ENCODE data around the gene RARS2. TPM values are rescaled to one million over a fixed set of nuclear protein-coding genes. Genes with fewer than 3 reads are reported as not detected.
A peak's percentile ranks its signal among the peaks of the same experiment; 100 is the strongest.

RARS2 gene
- total RNA-seq, 4 donors from 2014 or later: 25.1 to 28.3 (median 26.9) TPM

DNA sequence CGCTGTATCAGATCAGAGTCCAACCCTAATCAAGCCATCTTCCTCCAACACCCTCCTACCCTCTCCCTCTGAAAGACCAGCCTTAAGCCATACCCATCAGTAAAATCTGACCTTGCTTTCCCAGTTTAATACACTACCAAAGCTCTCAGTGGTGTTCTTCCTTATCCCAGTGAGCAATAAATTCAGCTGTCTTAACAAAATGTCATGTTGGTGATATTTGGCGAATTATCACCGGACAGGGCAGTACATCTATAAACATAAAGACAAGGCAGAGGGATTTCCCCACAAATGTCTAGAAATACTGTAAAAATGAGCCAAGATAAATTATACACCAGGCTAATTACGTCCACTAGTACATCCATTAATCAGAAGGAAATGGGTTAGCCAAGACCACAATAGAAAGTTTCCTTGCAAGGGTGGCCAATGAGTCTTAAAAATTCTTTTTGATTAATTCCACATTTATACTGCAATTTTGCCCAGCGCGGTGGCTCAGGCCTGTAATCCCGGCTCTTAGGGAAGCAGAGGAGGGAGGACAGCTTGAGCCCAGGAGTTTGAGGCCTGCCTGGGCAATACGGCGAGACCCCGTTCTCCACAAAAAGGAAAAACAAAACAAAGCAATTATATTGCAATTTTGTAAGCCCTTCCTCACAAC lies 905 bp downstream of the RARS2 start:
- in situ Hi-C loops (cut with MboI; ENCODE audit: low pct_ligation_motif_present in 1 of 4, low pct_unique_long_range_greater_than_20kb in 1 of 4, low sequenced_read_pairs in 3 of 4) (no loop called here), intact Hi-C loops (cut with DNase I; ENCODE audit: low total_unique reads) (no loop called here)
- DNase-seq: no peak
- Histone ChIP-seq H3K9me3 (no peaks in the 10 kb centered on the region), H3K4me3 (peak overlapping the region; percentile 66 to 93 (median 80)), H3K27me3 (no peaks in the 10 kb centered on the region), H3K27ac (peak overlapping the region; percentile 84 to 93 (median 88)), H3K36me3 (no peaks in the 10 kb centered on the region), H3K4me1 (peaks cover 10 to 45% (median 26%) of the 10 kb centered on the region in 4 donors)
- TF ChIP-seq POLR2A (IDR thresholded peaks at IDR 0.05): no peak
- TF ChIP-seq EP300 (IDR thresholded peaks at IDR 0.05; ENCODE audit: low read depth): no peak
- no peak for TF ChIP-seq POLR2AphosphoS5 (IDR thresholded peaks at IDR 0.05)
- TF ChIP-seq, protein P1, sequence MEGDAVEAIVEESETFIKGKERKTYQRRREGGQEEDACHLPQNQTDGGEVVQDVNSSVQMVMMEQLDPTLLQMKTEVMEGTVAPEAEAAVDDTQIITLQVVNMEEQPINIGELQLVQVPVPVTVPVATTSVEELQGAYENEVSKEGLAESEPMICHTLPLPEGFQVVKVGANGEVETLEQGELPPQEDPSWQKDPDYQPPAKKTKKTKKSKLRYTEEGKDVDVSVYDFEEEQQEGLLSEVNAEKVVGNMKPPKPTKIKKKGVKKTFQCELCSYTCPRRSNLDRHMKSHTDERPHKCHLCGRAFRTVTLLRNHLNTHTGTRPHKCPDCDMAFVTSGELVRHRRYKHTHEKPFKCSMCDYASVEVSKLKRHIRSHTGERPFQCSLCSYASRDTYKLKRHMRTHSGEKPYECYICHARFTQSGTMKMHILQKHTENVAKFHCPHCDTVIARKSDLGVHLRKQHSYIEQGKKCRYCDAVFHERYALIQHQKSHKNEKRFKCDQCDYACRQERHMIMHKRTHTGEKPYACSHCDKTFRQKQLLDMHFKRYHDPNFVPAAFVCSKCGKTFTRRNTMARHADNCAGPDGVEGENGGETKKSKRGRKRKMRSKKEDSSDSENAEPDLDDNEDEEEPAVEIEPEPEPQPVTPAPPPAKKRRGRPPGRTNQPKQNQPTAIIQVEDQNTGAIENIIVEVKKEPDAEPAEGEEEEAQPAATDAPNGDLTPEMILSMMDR (IDR thresholded peaks at IDR 0.05): no peak
- WGBS, 2 donors (ENCODE audit: low coverage in 1 of 2): 15 to 27% methylated on average over 7 to 10 of the region's 10 CpGs

DNA sequence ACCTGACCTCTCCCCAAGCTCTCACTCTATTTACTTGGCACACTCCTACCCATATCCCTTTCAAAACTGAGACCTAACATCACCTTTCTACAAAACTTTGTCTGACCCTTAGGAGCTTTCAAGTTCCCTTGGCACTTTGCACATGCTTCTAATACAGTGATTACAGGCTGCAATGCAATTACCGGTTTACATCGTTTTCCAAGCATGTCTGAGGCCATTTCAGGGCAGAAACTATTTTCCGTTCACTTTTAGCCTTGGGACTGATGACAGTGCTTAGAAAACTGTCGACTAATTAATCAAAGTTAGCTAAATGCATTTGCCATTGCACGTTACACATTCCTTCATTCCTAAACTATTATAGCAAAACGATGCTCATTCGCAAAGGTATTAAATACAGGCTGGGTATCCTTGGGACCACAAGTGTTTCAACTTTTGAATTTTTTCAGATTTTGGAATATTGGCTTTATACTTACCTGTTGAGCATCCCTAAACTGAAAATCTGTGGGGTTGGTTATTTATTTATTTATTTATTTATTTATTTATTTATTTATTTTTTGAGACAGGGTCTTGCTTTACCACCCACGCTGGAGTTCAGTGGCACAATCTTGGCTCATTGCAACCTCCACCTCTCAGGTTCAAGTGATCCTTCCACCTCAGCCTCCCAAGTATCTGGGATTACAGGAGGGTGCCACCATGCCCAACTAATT lies 3.3 kb downstream of the RARS2 start:
- intact Hi-C loops (cut with DNase I; ENCODE audit: low total_unique reads): no loop called here
- H3K36me3 ChIP-seq: peaks cover 0 to 12% (median 0%) of the 10 kb centered on the region in 4 donors
- H3K27me3 ChIP-seq: no peaks in the 10 kb centered on the region
- TF ChIP-seq, protein P1 (IDR thresholded peaks at IDR 0.05): no peak
- TF ChIP-seq EP300 (IDR thresholded peaks at IDR 0.05; ENCODE audit: low read depth): no peak
- TF ChIP-seq POLR2AphosphoS5 (IDR thresholded peaks at IDR 0.05): no peak
- TF ChIP-seq POLR2A (IDR thresholded peaks at IDR 0.05): no peak
- H3K4me1 ChIP-seq: peaks cover 10 to 41% (median 26%) of the 10 kb centered on the region in 4 donors
- no peaks in the 10 kb centered on the region for H3K9me3 ChIP-seq
- no peak overlapping the region for H3K4me3 ChIP-seq
- no peak overlapping the region for H3K27ac ChIP-seq
- 95 to 99% methylated on average over 7 to 8 of the region's 8 CpGs for WGBS, 2 donors (ENCODE audit: low coverage in 1 of 2)
- no peak for DNase-seq
- in situ Hi-C loops (cut with MboI; ENCODE audit: low pct_ligation_motif_present in 1 of 4, low pct_unique_long_range_greater_than_20kb in 1 of 4, low sequenced_read_pairs in 3 of 4): no loop called here

DNA sequence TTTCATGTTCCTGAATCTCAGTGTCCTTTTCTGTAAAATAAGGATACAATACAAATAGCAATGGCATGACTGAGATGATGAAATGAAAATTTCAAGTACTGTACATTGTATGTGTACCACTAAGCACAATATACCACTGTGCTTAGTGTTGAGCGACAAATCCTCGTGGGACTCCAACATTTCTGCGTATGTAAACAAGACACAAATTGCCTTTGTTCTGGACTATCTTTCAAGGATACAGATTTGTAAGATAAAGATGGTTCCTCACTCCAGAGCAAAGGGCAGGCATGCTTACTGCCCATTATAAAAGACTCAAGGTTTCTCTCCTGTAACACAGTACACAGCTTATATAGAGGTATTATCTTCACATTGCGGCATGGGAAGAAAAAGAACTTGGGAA lies 6.0 kb downstream of the RARS2 start:
- Histone ChIP-seq H3K4me3 (no peak overlapping the region), H3K27ac (no peak overlapping the region), H3K4me1 (peaks cover 6 to 27% (median 15%) of the 10 kb centered on the region in 4 donors), H3K27me3 (no peaks in the 10 kb centered on the region), H3K36me3 (peaks cover 0 to 12% (median 0%) of the 10 kb centered on the region in 4 donors), H3K9me3 (no peaks in the 10 kb centered on the region)
- WGBS, 2 donors (ENCODE audit: low coverage in 1 of 2): 81 to 95% methylated on average over 2 to 4 of the region's 4 CpGs
- no peak for DNase-seq
- in situ Hi-C loops (cut with MboI; ENCODE audit: low pct_ligation_motif_present in 1 of 4, low pct_unique_long_range_greater_than_20kb in 1 of 4, low sequenced_read_pairs in 3 of 4): no loop called here
- intact Hi-C loops (cut with DNase I; ENCODE audit: low total_unique reads): no loop called here
- TF ChIP-seq, protein P1 (IDR thresholded peaks at IDR 0.05): no peak

DNA sequence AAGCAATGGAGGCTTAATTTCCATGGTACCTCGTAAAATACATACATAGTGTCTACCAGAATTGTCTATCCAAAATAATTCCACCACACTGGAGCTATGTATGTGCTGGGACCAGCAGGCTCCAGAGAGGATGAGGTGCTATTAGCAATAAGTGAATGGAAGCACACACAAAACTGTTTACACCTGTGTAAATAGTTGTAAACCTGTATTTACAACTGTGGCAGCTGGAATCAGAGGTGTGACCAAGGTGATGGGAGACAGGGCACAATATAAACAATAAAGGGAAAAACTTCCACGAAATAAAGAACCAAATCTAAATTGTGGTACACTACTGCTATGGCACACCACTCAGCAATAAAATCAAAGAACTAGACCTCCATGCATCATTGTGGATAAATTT lies 14.4 kb downstream of the RARS2 start:
- WGBS, 2 donors (ENCODE audit: low coverage in 1 of 2): 30 to 33% methylated on average over 2 of the region's 2 CpGs
- no peak overlapping the region for H3K4me3 ChIP-seq
- H3K9me3 ChIP-seq: no peaks in the 10 kb centered on the region
- H3K4me1 ChIP-seq: peaks cover 7 to 45% (median 28%) of the 10 kb centered on the region in 4 donors
- DNase-seq: no peak
- peak overlapping the region in 1 of 4 donors; percentile 51 for H3K27ac ChIP-seq
- intact Hi-C loops (cut with DNase I; ENCODE audit: low total_unique reads): no loop called here
- H3K27me3 ChIP-seq: no peaks in the 10 kb centered on the region
- H3K36me3 ChIP-seq: no peaks in the 10 kb centered on the region
- TF ChIP-seq EP300 (IDR thresholded peaks at IDR 0.05; ENCODE audit: low read depth) (no peak), POLR2A (IDR thresholded peaks at IDR 0.05) (no peak), POLR2AphosphoS5 (IDR thresholded peaks at IDR 0.05) (no peak)
- TF ChIP-seq, protein P1 (IDR thresholded peaks at IDR 0.05): no peak
- in situ Hi-C loops (cut with MboI; ENCODE audit: low pct_ligation_motif_present in 1 of 4, low pct_unique_long_range_greater_than_20kb in 1 of 4, low sequenced_read_pairs in 3 of 4): no loop called here

Data from transverse colon (tissue), 4 donors.